ENCODE data around the gene STMND1.
A peak's percentile ranks its signal among the peaks of the same experiment; 100 is the strongest.

STMND1 gene

GRCh38 chr6:17098538-17098937, 3.3 kb upstream of the STMND1 start:
- DNase-seq (ENCODE audit: low spot score) = no peak

GRCh38 chr6:17099401-17100059, 2.3 kb upstream of the STMND1 start:
- no peak for DNase-seq (ENCODE audit: low spot score)

GRCh38 chr6:17100806-17101205, 1.0 kb upstream of the STMND1 start:
- DNase-seq (ENCODE audit: low spot score) = no peak

GRCh38 chr6:17102258-17102870, 514 bp downstream of the STMND1 start:
- no peak for DNase-seq (ENCODE audit: low spot score)

- DNase-seq (ENCODE audit: low spot score) = no peak
Measured at GRCh38 chr6:17103715-17104114, 1.9 kb downstream of the STMND1 start.

GRCh38 chr6:17107863-17108262, 6.0 kb downstream of the STMND1 start:
- DNase-seq (ENCODE audit: low spot score) = no peak

GRCh38 chr6:17115251-17116116, 13.6 kb downstream of the STMND1 start:
- DNase-seq (ENCODE audit: low spot score) = no peak

GRCh38 chr6:17116117-17116440, 14.2 kb downstream of the STMND1 start:
- no peak for DNase-seq (ENCODE audit: low spot score)

- DNase-seq (ENCODE audit: low spot score) = no peak
Measured at GRCh38 chr6:17120019-17120418, 18.2 kb downstream of the STMND1 start.

GRCh38 chr6:17125407-17125806, 23.6 kb downstream of the STMND1 start:
- DNase-seq (ENCODE audit: low spot score) = no peak

GRCh38 chr6:17130786-17131185, 28.9 kb downstream of the STMND1 start:
- no peak for DNase-seq (ENCODE audit: low spot score)

GRCh38 chr6:17132967-17133366, 31.1 kb downstream of the STMND1 start:
- no peak for DNase-seq (ENCODE audit: low spot score)

- DNase-seq (ENCODE audit: low spot score) = no peak
Measured at GRCh38 chr6:17138033-17138432, 36.2 kb downstream of the STMND1 start.

GRCh38 chr6:17144016-17144415, 42.2 kb downstream of the STMND1 start:
- no peak for DNase-seq (ENCODE audit: low spot score)

GRCh38 chr6:17149571-17149970, 47.7 kb downstream of the STMND1 start:
- DNase-seq (ENCODE audit: low spot score) = no peak

- DNase-seq (ENCODE audit: low spot score) = no peak
Measured at GRCh38 chr6:17150096-17150495, 48.2 kb downstream of the STMND1 start.

GRCh38 chr6:17151888-17152287, 50.0 kb downstream of the STMND1 start:
- no peak for DNase-seq (ENCODE audit: low spot score)

- no peak for DNase-seq (ENCODE audit: low spot score)
Measured at GRCh38 chr6:17152703-17153102, 50.9 kb downstream of the STMND1 start.

- peak; percentile 57 for DNase-seq (ENCODE audit: low spot score)
Measured at GRCh38 chr6:17156112-17156921, 54.5 kb downstream of the STMND1 start.

GRCh38 chr6:17156966-17157365, 55.1 kb downstream of the STMND1 start:
- DNase-seq (ENCODE audit: low spot score) = no peak

GRCh38 chr6:17157617-17158016, 55.8 kb downstream of the STMND1 start:
- DNase-seq (ENCODE audit: low spot score) = no peak

- DNase-seq (ENCODE audit: low spot score) = no peak
Measured at GRCh38 chr6:17159240-17159639, 57.4 kb downstream of the STMND1 start.
